OCI-LY7 (cell line): Measurements from ENCODE around the gene TTC34. TPM values are rescaled to one million over a fixed set of nuclear protein-coding genes. Genes with fewer than 3 reads are reported as not detected.

Experiments used
- BruUV-seq: library from RNA; stranded (reverse); fragments of 400-500 nt; replicated peaks from 2 replicates; lab custom pipeline; 2021; lab: Mats Ljungman, UMichigan
- CTCF ChIA-PET: fragments of 300-600 bp; sonication (Branson Sonifier 250); formaldehyde crosslinking; loops from one replicate; lab custom pipeline; 2022; ENCODE audit warnings: antibody characterized with exemption; ENCODE audit not compliant: unreplicated experiment; lab: Charles Lee
- POLR2A ChIA-PET: fragments of 300-600 bp; sonication (Branson Sonifier 250); formaldehyde crosslinking; loops from one replicate; lab custom pipeline; 2022; ENCODE audit warnings: antibody characterized with exemption; lab: Charles Lee
- DNase-seq: peaks from one replicate; pipeline ENCODE4 v3.0.0-alpha.2; 2015; ENCODE audit warnings: low spot score
- H2AFZ ChIP-seq: fragments of 200-600 bp; sonication (generic), shearing (Covaris generic); 2 replicates; pipeline ENCODE4 v1.6.1; 2014; ENCODE audit warnings: mild to moderate bottlenecking, antibody characterized with exemption, low read length, moderate library complexity
- H3K27ac ChIP-seq: fragments of 200-600 bp; sonication (generic); 2 replicates; pipeline ENCODE4 v1.5.1; 2014; ENCODE audit warnings: mixed run types, low read depth, mild to moderate bottlenecking, moderate library complexity, low read length, inconsistent platforms; ENCODE audit not compliant: poor library complexity, severe bottlenecking
- H3K36me3 ChIP-seq: fragments of 200-600 bp; sonication (generic); 2 replicates; pipeline ENCODE4 v1.6.1; 2014; ENCODE audit warnings: mild to moderate bottlenecking, antibody characterized with exemption, low read length, moderate library complexity, mixed read lengths; ENCODE audit not compliant: insufficient read depth
- H3K4me1 ChIP-seq: fragments of 200-600 bp; sonication (generic); 2 replicates; pipeline ENCODE4 v1.5.1; 2014; ENCODE audit warnings: mild to moderate bottlenecking, low read length; ENCODE audit not compliant: insufficient read depth, poor library complexity, severe bottlenecking
- H3K4me2 ChIP-seq: fragments of 200-600 bp; sonication (generic); 2 replicates; pipeline ENCODE4 v1.6.1; 2014; ENCODE audit warnings: mild to moderate bottlenecking, low read length
- H3K4me3 ChIP-seq: fragments of 200-600 bp; sonication (generic); 2 replicates; pipeline ENCODE4 v1.5.1; 2014; ENCODE audit warnings: mild to moderate bottlenecking, low read depth, low read length; ENCODE audit not compliant: poor library complexity, severe bottlenecking
- H3K79me2 ChIP-seq: fragments of 200-600 bp; sonication (generic); 2 replicates; pipeline ENCODE4 v1.6.1; 2016; ENCODE audit warnings: low read depth, mild to moderate bottlenecking, low read length, moderate library complexity, mixed read lengths; ENCODE audit not compliant: insufficient read depth
- H3K9me2 ChIP-seq: fragments of 200-600 bp; sonication (generic); 2 replicates; pipeline ENCODE4 v1.6.1; 2016; ENCODE audit warnings: mild to moderate bottlenecking, low read length, mixed read lengths; ENCODE audit not compliant: insufficient read depth
- H3K9me3 ChIP-seq: fragments of 200-600 bp; sonication (generic); 2 replicates; pipeline ENCODE4 v1.6.1; 2014; ENCODE audit warnings: mild to moderate bottlenecking, mixed run types, low read length, mixed read lengths
- H4K20me1 ChIP-seq: fragments of 200-600 bp; sonication (generic); 2 replicates; pipeline ENCODE4 v1.6.1; 2014; ENCODE audit warnings: mild to moderate bottlenecking, antibody characterized with exemption, low read length, moderate library complexity, mixed read lengths; ENCODE audit not compliant: insufficient read depth
- CTCF ChIP-seq: fragments of 200-600 bp; sonication (generic); conservative IDR thresholded peaks from 2 replicates; pipeline ENCODE4 v1.5.1; 2014; ENCODE audit warnings: mild to moderate bottlenecking, antibody characterized with exemption, low read length, moderate library complexity, mixed read lengths
- EZH2phosphoT487 ChIP-seq: fragments of 200-600 bp; sonication (generic); IDR thresholded peaks from 2 replicates; pipeline ENCODE4 v1.6.1; 2018; ENCODE audit warnings: low read depth, borderline replicate concordance, mild to moderate bottlenecking, mixed run types, antibody characterized with exemption, low read length, moderate library complexity, mixed read lengths
- intact Hi-C: fragments of 100-400 bp; cut with micrococcal nuclease; formaldehyde crosslinking; loops from one replicate; pipeline ENCODE4 v1.10.0; 2022; ENCODE audit not compliant: unreplicated experiment
- total RNA-seq, 2 experiments: library from RNA; depleted of rRNA in 1 of 2; stranded (reverse); fragments of >200 nt in 1 of 2; shearing (Covaris generic) in 1 of 2; gene quantifications; 2 replicates each; pipeline ENCODE4 v1.2.3, GENCODE V29; 2014 to 2022

Gene TTC34
- total RNA-seq, 2 experiments from 2014 or later, result 1.1 to 2.2 TPM

DNA sequence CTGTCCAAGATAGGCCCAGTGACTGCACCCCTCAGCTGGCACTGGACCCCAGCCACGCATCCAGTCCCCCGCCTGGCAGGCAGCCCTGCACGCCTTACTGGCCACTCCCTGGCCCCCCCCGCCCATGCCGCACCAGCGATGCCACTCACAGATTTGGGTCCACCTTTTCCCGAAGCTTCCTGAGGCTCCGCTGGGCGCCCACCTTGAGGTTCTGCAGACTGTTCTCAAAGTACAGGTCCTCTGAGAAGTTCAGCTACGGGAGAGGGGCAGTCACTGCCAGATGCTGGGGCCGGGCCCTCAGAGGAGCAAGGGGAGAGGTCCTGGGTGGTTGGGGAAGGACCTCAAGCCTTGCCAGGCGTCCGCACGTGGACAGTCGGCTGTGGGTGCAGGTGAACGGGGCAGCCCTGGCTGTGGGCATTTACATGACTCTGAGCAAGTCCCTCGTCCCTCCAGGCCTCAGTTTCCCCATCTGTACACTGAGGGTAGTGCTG is 206.8 kb downstream of the TTC34 start:
- no peak for DNase-seq
- CTCF ChIA-PET, result no interaction called here
- peaks cover 5% of the 10 kb centered on the region for H3K4me1 ChIP-seq
- H3K79me2 ChIP-seq, result no peaks in the 10 kb centered on the region
- no peaks in the 10 kb centered on the region for H4K20me1 ChIP-seq
- intact Hi-C loops, result no loop called here
- H2AFZ ChIP-seq, result no peak overlapping the region
- H3K9me2 ChIP-seq, result no peaks in the 10 kb centered on the region
- no peak overlapping the region for H3K27ac ChIP-seq
- TF ChIP-seq EZH2phosphoT487, result no peak
- TF ChIP-seq CTCF, result no peak
- H3K9me3 ChIP-seq, result no peaks in the 10 kb centered on the region
- H3K4me2 ChIP-seq, result no peak overlapping the region
- POLR2A ChIA-PET, result no interaction called here
- no TSS peak for BruUV-seq
- no peaks in the 10 kb centered on the region for H3K36me3 ChIP-seq
- no peak overlapping the region for H3K4me3 ChIP-seq

DNA sequence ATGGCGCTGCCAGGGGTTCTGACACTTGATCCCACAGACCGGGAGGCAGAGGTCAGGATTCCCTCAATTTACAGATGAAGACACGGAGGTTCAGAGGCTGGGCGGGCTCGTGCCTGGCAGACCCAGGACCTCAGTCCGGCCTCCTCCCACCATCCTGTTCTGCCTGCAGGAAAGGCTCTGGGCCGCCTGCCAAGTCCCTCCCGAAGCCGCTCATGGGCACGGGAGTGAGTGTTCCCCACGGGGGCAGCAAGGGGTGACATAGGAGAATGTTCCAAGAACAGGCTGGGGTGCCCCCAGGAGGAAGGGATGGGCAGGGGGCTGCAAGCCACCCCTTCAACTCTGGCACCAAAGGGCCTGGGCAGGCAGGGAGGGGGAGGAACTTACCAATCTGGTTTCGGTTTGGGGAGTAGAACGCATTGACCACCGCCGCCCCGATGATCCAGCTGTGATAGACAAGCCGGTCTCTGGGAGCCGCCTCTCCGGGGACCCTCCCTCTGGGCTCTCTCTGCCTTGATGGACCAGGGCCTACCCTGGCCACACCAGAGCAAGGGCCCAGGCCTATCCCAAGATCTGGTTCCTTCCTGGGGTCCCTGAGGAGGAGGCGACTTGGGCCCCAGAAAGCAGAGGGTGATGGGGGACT is 207.4 kb downstream of the TTC34 start:
- Histone ChIP-seq H4K20me1 (no peaks in the 10 kb centered on the region), H3K36me3 (no peaks in the 10 kb centered on the region), H3K9me3 (no peaks in the 10 kb centered on the region), H3K79me2 (no peaks in the 10 kb centered on the region), H3K4me3 (no peak overlapping the region), H2AFZ (no peak overlapping the region), H3K4me2 (no peak overlapping the region), H3K4me1 (peaks cover 5% of the 10 kb centered on the region), H3K9me2 (no peaks in the 10 kb centered on the region), H3K27ac (no peak overlapping the region)
- ChIA-PET CTCF (no interaction called here), POLR2A (no interaction called here)
- intact Hi-C loops, result no loop called here
- TF ChIP-seq EZH2phosphoT487, result no peak
- no peak for DNase-seq
- no TSS peak for BruUV-seq

DNA sequence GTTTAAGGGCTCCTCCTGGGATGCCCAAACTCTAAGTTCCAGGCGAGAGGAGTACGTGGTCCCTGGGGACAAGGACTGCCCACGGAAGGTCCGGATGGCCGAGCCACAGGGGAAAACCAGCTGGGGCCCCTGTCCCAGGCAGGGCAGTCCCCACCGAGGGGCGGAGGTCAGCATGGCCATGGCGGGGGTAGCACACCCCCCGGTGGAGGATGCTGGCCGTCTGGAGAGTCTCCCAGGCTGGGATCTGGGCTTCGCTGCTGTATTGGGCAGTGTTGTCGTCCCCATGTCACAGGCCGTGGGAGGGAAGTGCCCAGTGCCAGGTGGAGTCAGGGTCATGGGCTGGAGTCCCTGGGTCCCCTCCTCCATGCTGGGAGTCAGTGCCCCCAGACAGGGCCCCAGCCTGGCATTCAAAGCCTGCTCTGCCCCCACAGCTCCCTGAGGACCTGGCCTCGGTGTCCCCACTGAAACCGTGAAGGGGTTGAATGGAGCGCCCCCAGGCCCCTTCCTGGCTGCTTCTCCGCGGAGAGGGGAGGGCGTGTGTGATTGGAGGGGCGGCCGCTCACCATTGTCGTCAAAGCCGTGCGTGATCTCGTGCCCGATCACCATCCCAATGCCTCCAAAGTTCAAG is 208.1 kb downstream of the TTC34 start:
- H3K4me2 ChIP-seq, result no peak overlapping the region
- no peaks in the 10 kb centered on the region for H3K9me3 ChIP-seq
- no peak overlapping the region for H2AFZ ChIP-seq
- H3K9me2 ChIP-seq, result no peaks in the 10 kb centered on the region
- DNase-seq, result no peak
- no peak overlapping the region for H3K4me3 ChIP-seq
- no peaks in the 10 kb centered on the region for H3K36me3 ChIP-seq
- H4K20me1 ChIP-seq, result no peaks in the 10 kb centered on the region
- BruUV-seq, result no TSS peak
- intact Hi-C loops, result no loop called here
- CTCF ChIA-PET, result no interaction called here
- no peak overlapping the region for H3K27ac ChIP-seq
- TF ChIP-seq EZH2phosphoT487 (no peak), CTCF (no peak)
- POLR2A ChIA-PET, result no interaction called here
- H3K79me2 ChIP-seq, result no peaks in the 10 kb centered on the region
- peaks cover 5% of the 10 kb centered on the region for H3K4me1 ChIP-seq
